Loucy (cell line): ENCODE data around the gene CRYM.
A peak's percentile ranks its signal among the peaks of the same experiment; 100 is the strongest.
"Not testable (repeated sequence)": the region's sequence is repeated elsewhere in the genome, so short reads cannot be mapped to it uniquely, and the experiment has no call there.

Experiments used
- H2AFZ ChIP-seq: fragments of 200-600 bp; sonication (generic); 2 replicates; pipeline ENCODE4 v1.6.0; 2016; ENCODE audit warnings: antibody characterized with exemption, mild to moderate bottlenecking, low read length, moderate library complexity
- H3F3A ChIP-seq: fragments of 200-600 bp; 2 replicates; pipeline ENCODE4 v1.6.0; 2016; ENCODE audit warnings: antibody characterized with exemption, low read depth, mild to moderate bottlenecking
- H3K27me3 ChIP-seq: fragments of 200-600 bp; sonication (generic); 2 replicates; pipeline ENCODE4 v1.6.1; 2014; ENCODE audit warnings: low read length, mild to moderate bottlenecking; ENCODE audit not compliant: insufficient read depth, poor library complexity, severe bottlenecking
- H3K36me3 ChIP-seq: fragments of 200-600 bp; sonication (generic); 2 replicates; pipeline ENCODE4 v1.6.1; 2016; ENCODE audit warnings: low read length; ENCODE audit not compliant: insufficient read depth
- H3K4me1 ChIP-seq: fragments of 200-600 bp; sonication (generic); 2 replicates; pipeline ENCODE4 v1.5.1; 2014; ENCODE audit warnings: low read length, mild to moderate bottlenecking; ENCODE audit not compliant: insufficient read depth, poor library complexity, severe bottlenecking
- H3K4me2 ChIP-seq: fragments of 200-600 bp; sonication (generic); 2 replicates; pipeline ENCODE4 v1.6.0; 2014; ENCODE audit warnings: antibody characterized with exemption, low read length, low read depth, mild to moderate bottlenecking; ENCODE audit not compliant: poor library complexity, severe bottlenecking
- H3K4me3 ChIP-seq: fragments of 200-600 bp; sonication (generic); 2 replicates; pipeline ENCODE4 v1.5.1; 2014; ENCODE audit warnings: low read length, mild to moderate bottlenecking, mixed read lengths; ENCODE audit not compliant: poor library complexity, severe bottlenecking
- H3K79me2 ChIP-seq: fragments of 200-600 bp; sonication (generic); 2 replicates; pipeline ENCODE4 v1.6.1; 2014; ENCODE audit warnings: low read length; ENCODE audit not compliant: insufficient read depth
- H3K9ac ChIP-seq: fragments of 200-600 bp; sonication (generic); 2 replicates; pipeline ENCODE4 v1.6.0; 2014; ENCODE audit warnings: mild to moderate bottlenecking, low read depth, low read length, moderate library complexity; ENCODE audit not compliant: poor library complexity, severe bottlenecking
- H3K9me2 ChIP-seq: fragments of 200-600 bp; sonication (generic); replicated peaks from 2 replicates; pipeline ENCODE4 v1.6.1; 2016; ENCODE audit warnings: low read depth, low read length, mixed read lengths
- H3K9me3 ChIP-seq: fragments of 200-600 bp; sonication (generic); 2 replicates; pipeline ENCODE4 v1.6.1; 2014; ENCODE audit warnings: mild to moderate bottlenecking, antibody characterized with exemption, low read length, low read depth; ENCODE audit not compliant: insufficient read depth
- H4K20me1 ChIP-seq: fragments of 200-600 bp; sonication (generic); 2 replicates; pipeline ENCODE4 v1.6.0; 2014; ENCODE audit warnings: antibody characterized with exemption, low read length, mild to moderate bottlenecking; ENCODE audit not compliant: insufficient read depth, poor library complexity, severe bottlenecking
- EZH2phosphoT487 ChIP-seq: fragments of 200-600 bp; IDR thresholded peaks from 2 replicates; pipeline ENCODE4 v1.6.1; 2018; ENCODE audit warnings: antibody characterized with exemption, mild to moderate bottlenecking, moderate library complexity, borderline replicate concordance
- TF ChIP-seq, protein P1 (sequence below): fragments of 200-600 bp; sonication (generic); conservative IDR thresholded peaks from 2 replicates; pipeline ENCODE4 v1.5.1; 2014; ENCODE audit warnings: mild to moderate bottlenecking, antibody characterized with exemption, low read length

The CRYM gene

DNA sequence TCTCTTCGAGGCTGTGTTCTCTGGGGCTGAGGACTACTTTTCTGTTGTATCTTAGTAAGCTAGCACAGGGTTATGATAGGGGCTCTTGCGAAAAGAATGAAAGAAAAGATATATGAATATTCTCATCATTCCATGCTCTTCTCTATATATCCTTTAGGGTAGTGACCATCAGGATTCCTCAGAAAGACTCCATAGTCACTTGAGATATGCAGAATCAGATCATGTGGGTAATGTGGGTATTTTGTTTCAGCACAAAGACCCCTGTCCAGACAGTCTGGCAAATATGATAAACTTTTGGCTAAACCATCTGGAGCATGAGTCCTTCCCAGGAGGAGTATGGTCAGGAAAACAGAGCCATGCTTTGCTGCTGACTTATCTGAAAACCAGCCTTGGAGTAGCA is 21.5 kb downstream of the CRYM start:
- TF ChIP-seq, protein P1, sequence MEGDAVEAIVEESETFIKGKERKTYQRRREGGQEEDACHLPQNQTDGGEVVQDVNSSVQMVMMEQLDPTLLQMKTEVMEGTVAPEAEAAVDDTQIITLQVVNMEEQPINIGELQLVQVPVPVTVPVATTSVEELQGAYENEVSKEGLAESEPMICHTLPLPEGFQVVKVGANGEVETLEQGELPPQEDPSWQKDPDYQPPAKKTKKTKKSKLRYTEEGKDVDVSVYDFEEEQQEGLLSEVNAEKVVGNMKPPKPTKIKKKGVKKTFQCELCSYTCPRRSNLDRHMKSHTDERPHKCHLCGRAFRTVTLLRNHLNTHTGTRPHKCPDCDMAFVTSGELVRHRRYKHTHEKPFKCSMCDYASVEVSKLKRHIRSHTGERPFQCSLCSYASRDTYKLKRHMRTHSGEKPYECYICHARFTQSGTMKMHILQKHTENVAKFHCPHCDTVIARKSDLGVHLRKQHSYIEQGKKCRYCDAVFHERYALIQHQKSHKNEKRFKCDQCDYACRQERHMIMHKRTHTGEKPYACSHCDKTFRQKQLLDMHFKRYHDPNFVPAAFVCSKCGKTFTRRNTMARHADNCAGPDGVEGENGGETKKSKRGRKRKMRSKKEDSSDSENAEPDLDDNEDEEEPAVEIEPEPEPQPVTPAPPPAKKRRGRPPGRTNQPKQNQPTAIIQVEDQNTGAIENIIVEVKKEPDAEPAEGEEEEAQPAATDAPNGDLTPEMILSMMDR = no peak
- no peak for TF ChIP-seq EZH2phosphoT487

DNA sequence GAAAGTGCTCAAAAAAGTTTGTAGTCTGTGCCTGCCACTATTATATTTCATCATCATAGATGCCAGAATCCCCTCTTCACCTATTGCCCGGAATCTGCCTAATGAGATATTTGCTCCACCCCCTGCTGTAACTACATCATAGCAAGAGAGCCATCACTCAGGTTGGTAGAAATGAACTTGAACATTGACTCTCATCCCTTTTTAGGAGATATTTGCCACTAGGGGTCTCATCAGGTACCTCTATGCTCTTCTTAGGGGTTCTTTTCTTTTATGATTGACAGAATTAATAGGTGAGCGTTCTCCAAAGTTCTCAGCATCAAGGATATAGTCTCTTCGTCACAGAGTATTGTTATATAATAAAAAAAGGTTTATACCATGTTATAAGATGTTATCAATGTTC is 24.6 kb downstream of the CRYM start:
- no peak overlapping the region for H3K4me2 ChIP-seq
- H3K79me2 ChIP-seq = no peaks in the 10 kb centered on the region
- H3K9me3 ChIP-seq = no peaks in the 10 kb centered on the region
- H3K27me3 ChIP-seq = no peaks in the 10 kb centered on the region
- H3K36me3 ChIP-seq = no peaks in the 10 kb centered on the region
- no peaks in the 10 kb centered on the region for H3F3A ChIP-seq
- no peak overlapping the region for H3K4me3 ChIP-seq
- no peak overlapping the region for H3K9ac ChIP-seq
- H3K4me1 ChIP-seq = no peaks in the 10 kb centered on the region
- no peak overlapping the region for H2AFZ ChIP-seq
- no peaks in the 10 kb centered on the region for H4K20me1 ChIP-seq
- TF ChIP-seq EZH2phosphoT487 = no peak
- TF ChIP-seq, protein P1 = peak; percentile 21; the same call in 1 of the 2 replicates
- no peaks in the 10 kb centered on the region for H3K9me2 ChIP-seq

More for the DNA sequence above, 21.5 kb downstream of the CRYM start:
- Histone ChIP-seq H3K9ac (no peak overlapping the region), H3F3A (no peaks in the 10 kb centered on the region), H3K27me3 (no peaks in the 10 kb centered on the region), H4K20me1 (no peaks in the 10 kb centered on the region), H3K4me2 (no peak overlapping the region), H3K79me2 (no peaks in the 10 kb centered on the region), H3K4me3 (no peak overlapping the region), H3K9me3 (no peaks in the 10 kb centered on the region), H2AFZ (no peak overlapping the region), H3K9me2 (no peaks in the 10 kb centered on the region), H3K36me3 (no peaks in the 10 kb centered on the region), H3K4me1 (no peaks in the 10 kb centered on the region)

DNA sequence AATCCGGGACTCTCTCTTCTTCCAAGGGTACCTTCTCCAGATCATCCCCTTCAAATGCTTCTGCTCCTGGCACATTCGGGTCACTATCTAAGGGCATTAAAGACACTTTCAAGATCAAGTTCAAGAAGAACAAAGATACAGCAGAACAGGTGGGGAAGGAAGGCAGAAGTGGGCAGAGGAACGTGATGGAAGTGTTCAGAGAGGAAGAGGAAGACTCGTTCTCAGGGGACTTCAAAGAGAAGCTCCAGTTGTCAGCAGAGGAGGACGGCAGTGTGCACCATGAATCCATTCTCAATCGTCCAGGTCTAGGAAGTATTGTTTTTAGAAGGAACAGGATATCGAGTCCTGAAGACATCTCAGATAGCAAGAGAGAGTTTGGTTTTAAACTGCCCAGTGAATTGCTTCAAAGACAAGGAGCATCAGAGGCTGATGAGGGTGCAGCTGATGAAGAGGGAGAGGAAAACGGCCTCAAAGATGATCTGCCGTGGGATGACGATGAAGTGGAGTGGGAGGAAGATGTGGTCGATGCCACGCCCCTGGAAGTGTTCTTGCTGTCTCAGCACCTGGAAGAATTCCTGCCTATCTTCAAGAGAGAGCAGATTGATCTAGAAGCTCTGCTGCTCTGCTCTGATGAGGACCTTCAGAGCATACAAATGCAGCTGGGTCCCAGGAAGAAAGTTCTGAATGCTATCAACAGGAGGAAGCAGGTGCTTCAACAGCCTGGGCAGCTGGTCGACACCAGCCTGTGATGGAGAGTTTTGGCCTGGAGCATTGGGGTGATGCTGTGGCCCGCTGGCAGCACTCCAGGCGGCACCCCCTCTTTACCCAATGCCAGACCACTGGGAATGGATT is 27.8 kb downstream of the CRYM start:
- H3K4me3 ChIP-seq = no peak overlapping the region
- no peaks in the 10 kb centered on the region for H3K36me3 ChIP-seq
- no peak overlapping the region for H2AFZ ChIP-seq
- H3K9me2 ChIP-seq = no peaks in the 10 kb centered on the region
- no peak overlapping the region for H3K4me2 ChIP-seq
- no peaks in the 10 kb centered on the region for H4K20me1 ChIP-seq
- TF ChIP-seq, protein P1 = no peak
- no peak for TF ChIP-seq EZH2phosphoT487
- H3K79me2 ChIP-seq = no peaks in the 10 kb centered on the region
- no peaks in the 10 kb centered on the region for H3K27me3 ChIP-seq
- no peaks in the 10 kb centered on the region for H3K4me1 ChIP-seq
- no peaks in the 10 kb centered on the region for H3K9me3 ChIP-seq
- no peak overlapping the region for H3K9ac ChIP-seq
- H3F3A ChIP-seq = no peaks in the 10 kb centered on the region

DNA sequence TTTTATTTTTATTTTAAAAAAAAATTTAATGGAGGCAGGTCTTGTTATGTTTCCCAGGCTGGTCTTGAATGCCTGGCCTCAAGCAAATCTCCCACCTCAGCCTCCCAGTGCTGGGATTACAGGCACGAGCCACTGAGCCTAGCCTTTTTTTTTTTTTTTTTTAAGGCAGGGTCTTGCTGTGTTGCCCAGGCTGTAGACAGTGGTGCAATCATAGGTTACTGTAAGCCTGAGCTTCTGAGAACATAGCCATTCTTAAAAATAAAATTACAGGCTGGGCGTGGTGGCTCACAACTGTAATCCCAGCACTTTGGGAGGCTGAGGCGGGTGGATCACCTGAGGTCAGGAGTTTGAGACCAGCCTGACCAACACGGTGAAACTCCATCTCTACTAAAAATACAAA is 29.9 kb downstream of the CRYM start:
- not testable (repeated sequence) for H3F3A ChIP-seq, H3K27me3 ChIP-seq, H3K4me1 ChIP-seq, H3K4me3 ChIP-seq, H3K9me3 ChIP-seq, H3K9me2 ChIP-seq, H4K20me1 ChIP-seq, H2AFZ ChIP-seq, H3K4me2 ChIP-seq, H3K79me2 ChIP-seq, H3K9ac ChIP-seq, H3K36me3 ChIP-seq
